ENCODE measurements around the gene ERC2. TPM values are rescaled to one million over a fixed set of nuclear protein-coding genes. Genes with fewer than 3 reads are reported as not detected.

ERC2 gene
- total RNA-seq, 1 donor, result 0.36 TPM

GRCh38 chr3:55491296-55491816, 976.9 kb downstream of the ERC2 start:
- peak overlapping the region; percentile 6 for H3K4me2 ChIP-seq (ENCODE audit: insufficient read depth, low read length)
- H3K9me3 ChIP-seq (ENCODE audit: low read depth, low read length), result no peaks in the 10 kb centered on the region
- peak; percentile 93 for DNase-seq (ENCODE audit: insufficient read length, low spot score, missing footprints)
- H3K4me3 ChIP-seq (ENCODE audit: insufficient read depth, low read length), result no peak overlapping the region
- H3K79me2 ChIP-seq (ENCODE audit: insufficient read depth, low read length), result peaks cover 20% of the 10 kb centered on the region
- no peaks in the 10 kb centered on the region for H3K27me3 ChIP-seq (ENCODE audit: insufficient read depth, low read length)
- no peak for TF ChIP-seq CTCF (IDR thresholded peaks at IDR 0.05; ENCODE audit: extremely low read depth, low read depth, low read length)
- no peaks in the 10 kb centered on the region for H3K36me3 ChIP-seq (ENCODE audit: insufficient read depth, low read length)
- no peak overlapping the region for H2AFZ ChIP-seq (ENCODE audit: low read length)
- no peaks in the 10 kb centered on the region for H4K20me1 ChIP-seq (ENCODE audit: insufficient read depth, low read length)
- H3K27ac ChIP-seq (ENCODE audit: low read depth, low read length), result peak overlapping the region; percentile 19
- H3K4me1 ChIP-seq (ENCODE audit: insufficient read depth, low read length), result peaks cover 32% of the 10 kb centered on the region

- no peak for TF ChIP-seq CTCF (IDR thresholded peaks at IDR 0.05; ENCODE audit: extremely low read depth, low read depth, low read length)
- H3K4me2 ChIP-seq (ENCODE audit: insufficient read depth, low read length), result peak overlapping the region; percentile 97
- peak; percentile 82 for DNase-seq (ENCODE audit: insufficient read length, low spot score, missing footprints)
Measured at GRCh38 chr3:55490276-55490913, 977.9 kb downstream of the ERC2 start.

GRCh38 chr3:55489798-55490132, 978.5 kb downstream of the ERC2 start:
- Histone ChIP-seq H3K4me3 (ENCODE audit: insufficient read depth, low read length) (peak overlapping the region; percentile 97), H3K9me3 (ENCODE audit: low read depth, low read length) (no peaks in the 10 kb centered on the region), H3K4me2 (ENCODE audit: insufficient read depth, low read length) (peak overlapping the region; percentile 97), H3K79me2 (ENCODE audit: insufficient read depth, low read length) (peaks cover 35% of the 10 kb centered on the region), H3K36me3 (ENCODE audit: insufficient read depth, low read length) (no peaks in the 10 kb centered on the region), H4K20me1 (ENCODE audit: insufficient read depth, low read length) (no peaks in the 10 kb centered on the region), H3K4me1 (ENCODE audit: insufficient read depth, low read length) (peaks cover 32% of the 10 kb centered on the region), H2AFZ (ENCODE audit: low read length) (no peak overlapping the region), H3K27ac (ENCODE audit: low read depth, low read length) (no peak overlapping the region), H3K27me3 (ENCODE audit: insufficient read depth, low read length) (no peaks in the 10 kb centered on the region)
- TF ChIP-seq CTCF (IDR thresholded peaks at IDR 0.05; ENCODE audit: extremely low read depth, low read depth, low read length), result no peak
- DNase-seq (ENCODE audit: insufficient read length, low spot score, missing footprints), result no peak

More at GRCh38 chr3:55490276-55490913, 977.9 kb downstream of the ERC2 start:
- H3K36me3 ChIP-seq (ENCODE audit: insufficient read depth, low read length), result no peaks in the 10 kb centered on the region
- peaks cover 30% of the 10 kb centered on the region for H3K79me2 ChIP-seq (ENCODE audit: insufficient read depth, low read length)
- no peaks in the 10 kb centered on the region for H3K9me3 ChIP-seq (ENCODE audit: low read depth, low read length)
- H3K4me1 ChIP-seq (ENCODE audit: insufficient read depth, low read length), result peaks cover 32% of the 10 kb centered on the region
- H3K27ac ChIP-seq (ENCODE audit: low read depth, low read length), result peak overlapping the region; percentile 11
- H3K27me3 ChIP-seq (ENCODE audit: insufficient read depth, low read length), result no peaks in the 10 kb centered on the region
- no peak overlapping the region for H2AFZ ChIP-seq (ENCODE audit: low read length)
- no peak overlapping the region for H3K4me3 ChIP-seq (ENCODE audit: insufficient read depth, low read length)
- no peaks in the 10 kb centered on the region for H4K20me1 ChIP-seq (ENCODE audit: insufficient read depth, low read length)

- Histone ChIP-seq H3K4me1 (ENCODE audit: insufficient read depth, low read length) (peaks cover 36% of the 10 kb centered on the region), H3K4me3 (ENCODE audit: insufficient read depth, low read length) (peak overlapping the region; percentile 97), H3K9me3 (ENCODE audit: low read depth, low read length) (no peaks in the 10 kb centered on the region), H4K20me1 (ENCODE audit: insufficient read depth, low read length) (no peaks in the 10 kb centered on the region), H3K4me2 (ENCODE audit: insufficient read depth, low read length) (peak overlapping the region; percentile 97), H3K36me3 (ENCODE audit: insufficient read depth, low read length) (peaks cover 7% of the 10 kb centered on the region), H3K27me3 (ENCODE audit: insufficient read depth, low read length) (no peaks in the 10 kb centered on the region), H3K27ac (ENCODE audit: low read depth, low read length) (peak overlapping the region; percentile 98), H3K79me2 (ENCODE audit: insufficient read depth, low read length) (peaks cover 47% of the 10 kb centered on the region), H2AFZ (ENCODE audit: low read length) (peak overlapping the region; percentile 79)
- no peak for TF ChIP-seq CTCF (IDR thresholded peaks at IDR 0.05; ENCODE audit: extremely low read depth, low read depth, low read length)
- peak; percentile 97 for DNase-seq (ENCODE audit: insufficient read length, low spot score, missing footprints)
Measured at GRCh38 chr3:55488398-55489055, 979.7 kb downstream of the ERC2 start.

Data from osteoblast (primary cell).